ENCODE results near the gene FOXI1. TPM values are rescaled to one million over a fixed set of nuclear protein-coding genes. Genes with fewer than 3 reads are reported as not detected.

Gene FOXI1
- total RNA-seq, 1 experiment from 2014 or later = not detected

DNA sequence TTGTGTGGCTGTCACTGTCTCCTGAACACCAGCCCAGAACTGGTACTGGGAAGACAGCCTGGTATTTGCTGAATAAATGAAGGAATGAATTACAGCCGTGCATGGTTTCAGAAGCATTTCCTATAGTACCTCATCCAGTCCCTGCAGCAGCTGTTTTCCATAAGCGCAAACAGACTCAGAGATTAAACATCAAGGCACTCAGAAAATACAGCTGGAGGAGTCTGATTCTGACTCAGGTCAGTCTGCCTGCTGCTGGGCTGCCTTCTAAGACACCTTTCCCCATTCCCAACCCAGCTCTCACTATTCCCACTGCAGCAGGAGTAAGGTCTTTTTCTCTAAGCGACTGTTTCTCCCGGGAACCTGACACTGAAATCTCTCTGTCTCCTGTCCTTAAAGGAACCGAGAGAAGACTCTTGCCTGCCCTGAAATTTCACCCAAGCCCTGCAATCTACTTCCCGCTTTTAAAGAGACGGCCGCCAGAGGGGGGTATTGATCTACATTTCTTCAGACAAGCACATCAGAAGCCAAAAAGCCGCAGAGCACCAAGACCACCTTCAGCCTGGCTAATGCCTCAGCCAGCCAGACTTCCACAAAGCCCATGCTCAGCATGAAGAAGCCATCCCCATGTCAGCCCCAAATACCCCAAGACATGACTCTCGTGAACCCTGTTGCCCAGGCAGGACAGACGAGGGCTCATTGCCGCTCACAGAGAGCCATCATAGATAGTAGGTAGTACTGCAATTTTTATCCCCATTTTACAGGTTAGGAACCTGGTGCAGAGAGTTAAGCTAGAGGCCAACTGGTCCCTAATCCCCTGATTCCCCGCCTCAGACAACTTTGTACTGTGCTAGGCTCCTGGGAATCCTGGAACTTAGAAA is 5.4 kb upstream of the FOXI1 start:
- Histone ChIP-seq H3K9me2 (ENCODE audit: insufficient read depth) (no peaks in the 10 kb centered on the region), H3K4me2 (peak overlapping the region; percentile 54; the same call in 1 of the 2 replicates), H3K27ac (peak overlapping the region; percentile 31; the same call in 1 of the 2 replicates), H3F3A (ENCODE audit: insufficient read depth, low read depth) (peaks cover 17% of the 10 kb centered on the region; the same call in 1 of the 2 replicates), H3K36me3 (ENCODE audit: low read depth) (no peaks in the 10 kb centered on the region), H3K79me2 (ENCODE audit: low read depth) (no peaks in the 10 kb centered on the region), H2AFZ (peak overlapping the region; percentile 68), H3K9me3 (ENCODE audit: insufficient read depth, low read depth) (peaks cover 6% of the 10 kb centered on the region; the same call in 1 of the 2 replicates), H3K4me1 (replicated peaks; ENCODE audit: insufficient read depth) (peaks cover 41% of the 10 kb centered on the region), H4K20me1 (ENCODE audit: insufficient read depth) (no peaks in the 10 kb centered on the region), H3K27me3 (ENCODE audit: insufficient read depth, low read depth) (no peaks in the 10 kb centered on the region), H3K4me3 (no peak overlapping the region)
- intact Hi-C loops (cut with micrococcal nuclease; ENCODE audit: unreplicated experiment) = loop anchor here (1.0 to 5.0 kb wide), 9 partner anchors 51 to 532 kb away; no protein-coding TSS in a partner anchor
- BruUV-seq (replicated peaks) = no TSS peak
- CTCF ChIA-PET = interaction anchor here (0.6 to 1.8 kb wide), 6 partner anchors 10 to 1386 kb away, joined by 3 to 6 read pairs (median 5); no protein-coding TSS in a partner anchor
- DNase-seq = peak; percentile 69 to 81
- POLR2A ChIA-PET (ENCODE audit: unreplicated experiment) = interaction anchor here (0.9 kb wide), 1 partner anchor 73 kb away, joined by 5 read pairs; no protein-coding TSS in a partner anchor
- TF ChIP-seq, protein P1, sequence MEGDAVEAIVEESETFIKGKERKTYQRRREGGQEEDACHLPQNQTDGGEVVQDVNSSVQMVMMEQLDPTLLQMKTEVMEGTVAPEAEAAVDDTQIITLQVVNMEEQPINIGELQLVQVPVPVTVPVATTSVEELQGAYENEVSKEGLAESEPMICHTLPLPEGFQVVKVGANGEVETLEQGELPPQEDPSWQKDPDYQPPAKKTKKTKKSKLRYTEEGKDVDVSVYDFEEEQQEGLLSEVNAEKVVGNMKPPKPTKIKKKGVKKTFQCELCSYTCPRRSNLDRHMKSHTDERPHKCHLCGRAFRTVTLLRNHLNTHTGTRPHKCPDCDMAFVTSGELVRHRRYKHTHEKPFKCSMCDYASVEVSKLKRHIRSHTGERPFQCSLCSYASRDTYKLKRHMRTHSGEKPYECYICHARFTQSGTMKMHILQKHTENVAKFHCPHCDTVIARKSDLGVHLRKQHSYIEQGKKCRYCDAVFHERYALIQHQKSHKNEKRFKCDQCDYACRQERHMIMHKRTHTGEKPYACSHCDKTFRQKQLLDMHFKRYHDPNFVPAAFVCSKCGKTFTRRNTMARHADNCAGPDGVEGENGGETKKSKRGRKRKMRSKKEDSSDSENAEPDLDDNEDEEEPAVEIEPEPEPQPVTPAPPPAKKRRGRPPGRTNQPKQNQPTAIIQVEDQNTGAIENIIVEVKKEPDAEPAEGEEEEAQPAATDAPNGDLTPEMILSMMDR (conservative IDR thresholded peaks at IDR 0.05) = peak; percentile 93
- no peak for TF ChIP-seq EZH2 (IDR thresholded peaks at IDR 0.05; ENCODE audit: low read depth)

DNA sequence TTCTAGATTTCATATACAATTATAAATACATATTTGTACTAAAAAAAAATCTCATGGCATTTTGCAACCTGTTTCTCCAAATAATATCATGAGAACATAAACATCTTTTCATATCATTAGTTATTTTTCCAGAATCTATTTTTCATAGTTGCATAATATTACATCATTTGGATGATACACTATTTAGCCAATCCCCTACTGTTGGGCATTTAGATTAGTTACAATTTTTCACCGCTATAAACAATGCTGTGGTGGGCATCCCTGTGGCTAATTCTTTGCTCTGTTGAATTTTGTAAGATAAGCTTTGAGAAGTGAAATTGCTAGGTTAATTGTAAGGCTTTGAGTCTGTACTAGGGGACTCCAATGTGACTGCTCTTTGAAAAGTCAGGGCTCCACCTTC is 2.2 kb upstream of the FOXI1 start:
- Histone ChIP-seq H3F3A (ENCODE audit: insufficient read depth, low read depth) (no peaks in the 10 kb centered on the region), H3K4me2 (no peak overlapping the region), H3K27ac (0 out of 2 replicates have a peak overlapping the region, but pooled peaks have one; percentile 14), H3K9me3 (ENCODE audit: insufficient read depth, low read depth) (peaks cover 6% of the 10 kb centered on the region; the same call in 1 of the 2 replicates), H3K4me1 (replicated peaks; ENCODE audit: insufficient read depth) (peaks cover 22% of the 10 kb centered on the region), H3K4me3 (no peak overlapping the region), H3K79me2 (ENCODE audit: low read depth) (no peaks in the 10 kb centered on the region), H2AFZ (no peak overlapping the region), H3K36me3 (ENCODE audit: low read depth) (no peaks in the 10 kb centered on the region), H3K9me2 (ENCODE audit: insufficient read depth) (no peaks in the 10 kb centered on the region), H4K20me1 (ENCODE audit: insufficient read depth) (no peaks in the 10 kb centered on the region), H3K27me3 (ENCODE audit: insufficient read depth, low read depth) (no peaks in the 10 kb centered on the region)
- BruUV-seq (replicated peaks) = no TSS peak
- intact Hi-C loops (cut with micrococcal nuclease; ENCODE audit: unreplicated experiment) = loop anchor here (5.0 kb wide), 4 partner anchors 131 to 529 kb away; no protein-coding TSS in a partner anchor
- ChIA-PET POLR2A (ENCODE audit: unreplicated experiment) (no interaction called here), CTCF (no interaction called here)
- TF ChIP-seq EZH2 (IDR thresholded peaks at IDR 0.05; ENCODE audit: low read depth) = no peak
- TF ChIP-seq, protein P1 (conservative IDR thresholded peaks at IDR 0.05) = no peak
- no peak for DNase-seq

DNA sequence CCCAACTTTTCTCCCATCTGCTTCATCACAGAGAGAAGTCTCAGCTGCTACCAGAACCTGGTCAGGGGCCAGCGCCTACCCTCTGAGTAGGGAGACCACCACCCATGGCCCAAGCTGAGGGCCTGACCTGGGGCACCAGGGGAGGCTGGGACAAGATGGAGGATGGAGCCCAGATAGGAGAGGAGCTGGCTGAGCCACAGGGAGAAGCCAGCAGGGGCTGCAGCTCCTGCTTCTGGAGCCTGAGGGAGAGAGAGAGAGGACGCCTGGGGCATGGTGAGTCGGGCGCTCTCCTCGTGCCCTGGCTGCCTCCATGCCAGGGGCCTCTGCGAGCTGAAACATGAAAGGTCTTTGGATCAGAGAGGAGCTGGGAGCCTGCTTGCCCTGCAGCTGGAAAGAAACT is 1.4 kb upstream of the FOXI1 start:
- CTCF ChIA-PET = no interaction called here

More for the DNA sequence above, 1.4 kb upstream of the FOXI1 start:
- Histone ChIP-seq H3K79me2 (ENCODE audit: low read depth) (no peaks in the 10 kb centered on the region), H3K27me3 (ENCODE audit: insufficient read depth, low read depth) (no peaks in the 10 kb centered on the region), H3K27ac (no peak overlapping the region), H3K4me3 (no peak overlapping the region), H3K4me2 (no peak overlapping the region), H3F3A (ENCODE audit: insufficient read depth, low read depth) (no peaks in the 10 kb centered on the region), H2AFZ (no peak overlapping the region), H4K20me1 (ENCODE audit: insufficient read depth) (no peaks in the 10 kb centered on the region), H3K36me3 (ENCODE audit: low read depth) (no peaks in the 10 kb centered on the region), H3K9me3 (ENCODE audit: insufficient read depth, low read depth) (peaks cover 2% of the 10 kb centered on the region; the same call in 1 of the 2 replicates), H3K4me1 (replicated peaks; ENCODE audit: insufficient read depth) (peaks cover 22% of the 10 kb centered on the region), H3K9me2 (ENCODE audit: insufficient read depth) (no peaks in the 10 kb centered on the region)
- DNase-seq = no peak
- TF ChIP-seq, protein P1 (conservative IDR thresholded peaks at IDR 0.05) = no peak
- no peak for TF ChIP-seq EZH2 (IDR thresholded peaks at IDR 0.05; ENCODE audit: low read depth)
- BruUV-seq (replicated peaks) = no TSS peak
- POLR2A ChIA-PET (ENCODE audit: unreplicated experiment) = no interaction called here
- intact Hi-C loops (cut with micrococcal nuclease; ENCODE audit: unreplicated experiment) = loop anchor here (5.0 kb wide), 4 partner anchors 132 to 528 kb away; no protein-coding TSS in a partner anchor
